ENCODE data around the gene CREB1.

CREB1 gene

DNA sequence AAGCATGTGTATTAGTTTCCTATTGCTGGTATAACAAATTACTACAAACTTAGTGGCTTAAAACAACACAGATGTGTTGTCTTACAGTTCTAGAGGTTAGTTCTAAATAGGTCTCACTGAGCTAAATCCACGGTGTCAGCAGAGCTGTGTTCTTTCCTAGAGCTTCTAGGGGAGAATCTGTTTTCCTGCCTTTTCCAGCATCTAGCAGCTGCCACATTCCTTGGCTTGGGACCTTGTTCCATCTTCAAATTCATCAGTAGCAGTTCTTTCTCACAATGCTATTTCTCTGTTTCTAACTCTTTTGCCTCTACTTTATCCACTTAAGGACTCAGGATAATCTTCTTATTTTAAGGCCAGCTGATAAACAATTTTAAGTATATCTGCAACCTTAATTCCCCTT lies 32.2 kb upstream of the CREB1 start:
- ChIA-PET POLR2A (no interaction called here), CTCF (interaction anchor here (0.9 to 1.0 kb wide), 2 partner anchors 22 to 697 kb away, joined by 3 read pairs; no protein-coding TSS in a partner anchor)
- H3K4me1 ChIP-seq (ENCODE audit: control insufficient read depth, insufficient read depth, low read length): no peaks in the 10 kb centered on the region
- H3K27ac ChIP-seq (ENCODE audit: extremely low read depth, low read depth, low read length): no peak overlapping the region
- H3K9me3 ChIP-seq (ENCODE audit: control insufficient read depth, insufficient read depth, low read depth, low read length): no peaks in the 10 kb centered on the region
- H3K4me3 ChIP-seq (ENCODE audit: low read depth, low read length): no peak overlapping the region
- H3K36me3 ChIP-seq (ENCODE audit: control insufficient read depth in 2 of 2, insufficient read depth in 1 of 2, low read length in 2 of 2): no peaks in the 10 kb centered on the region
- TF ChIP-seq ZNF394 (tag by site-specific recombination; IDR thresholded peaks at IDR 0.05; ENCODE audit: borderline replicate concordance) (no peak), ZNF596 (tag by site-specific recombination; IDR thresholded peaks at IDR 0.05) (no peak), ZNF664 (tag by site-specific recombination; IDR thresholded peaks at IDR 0.05) (no peak)
- TF ChIP-seq, protein P1, sequence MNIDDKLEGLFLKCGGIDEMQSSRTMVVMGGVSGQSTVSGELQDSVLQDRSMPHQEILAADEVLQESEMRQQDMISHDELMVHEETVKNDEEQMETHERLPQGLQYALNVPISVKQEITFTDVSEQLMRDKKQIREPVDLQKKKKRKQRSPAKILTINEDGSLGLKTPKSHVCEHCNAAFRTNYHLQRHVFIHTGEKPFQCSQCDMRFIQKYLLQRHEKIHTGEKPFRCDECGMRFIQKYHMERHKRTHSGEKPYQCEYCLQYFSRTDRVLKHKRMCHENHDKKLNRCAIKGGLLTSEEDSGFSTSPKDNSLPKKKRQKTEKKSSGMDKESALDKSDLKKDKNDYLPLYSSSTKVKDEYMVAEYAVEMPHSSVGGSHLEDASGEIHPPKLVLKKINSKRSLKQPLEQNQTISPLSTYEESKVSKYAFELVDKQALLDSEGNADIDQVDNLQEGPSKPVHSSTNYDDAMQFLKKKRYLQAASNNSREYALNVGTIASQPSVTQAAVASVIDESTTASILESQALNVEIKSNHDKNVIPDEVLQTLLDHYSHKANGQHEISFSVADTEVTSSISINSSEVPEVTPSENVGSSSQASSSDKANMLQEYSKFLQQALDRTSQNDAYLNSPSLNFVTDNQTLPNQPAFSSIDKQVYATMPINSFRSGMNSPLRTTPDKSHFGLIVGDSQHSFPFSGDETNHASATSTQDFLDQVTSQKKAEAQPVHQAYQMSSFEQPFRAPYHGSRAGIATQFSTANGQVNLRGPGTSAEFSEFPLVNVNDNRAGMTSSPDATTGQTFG (tag by site-specific recombination; IDR thresholded peaks at IDR 0.05; ENCODE audit: borderline replicate concordance): no peak
- TF ChIP-seq, protein P2, sequence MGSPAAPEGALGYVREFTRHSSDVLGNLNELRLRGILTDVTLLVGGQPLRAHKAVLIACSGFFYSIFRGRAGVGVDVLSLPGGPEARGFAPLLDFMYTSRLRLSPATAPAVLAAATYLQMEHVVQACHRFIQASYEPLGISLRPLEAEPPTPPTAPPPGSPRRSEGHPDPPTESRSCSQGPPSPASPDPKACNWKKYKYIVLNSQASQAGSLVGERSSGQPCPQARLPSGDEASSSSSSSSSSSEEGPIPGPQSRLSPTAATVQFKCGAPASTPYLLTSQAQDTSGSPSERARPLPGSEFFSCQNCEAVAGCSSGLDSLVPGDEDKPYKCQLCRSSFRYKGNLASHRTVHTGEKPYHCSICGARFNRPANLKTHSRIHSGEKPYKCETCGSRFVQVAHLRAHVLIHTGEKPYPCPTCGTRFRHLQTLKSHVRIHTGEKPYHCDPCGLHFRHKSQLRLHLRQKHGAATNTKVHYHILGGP (tag by site-specific recombination; IDR thresholded peaks at IDR 0.05): no peak

DNA sequence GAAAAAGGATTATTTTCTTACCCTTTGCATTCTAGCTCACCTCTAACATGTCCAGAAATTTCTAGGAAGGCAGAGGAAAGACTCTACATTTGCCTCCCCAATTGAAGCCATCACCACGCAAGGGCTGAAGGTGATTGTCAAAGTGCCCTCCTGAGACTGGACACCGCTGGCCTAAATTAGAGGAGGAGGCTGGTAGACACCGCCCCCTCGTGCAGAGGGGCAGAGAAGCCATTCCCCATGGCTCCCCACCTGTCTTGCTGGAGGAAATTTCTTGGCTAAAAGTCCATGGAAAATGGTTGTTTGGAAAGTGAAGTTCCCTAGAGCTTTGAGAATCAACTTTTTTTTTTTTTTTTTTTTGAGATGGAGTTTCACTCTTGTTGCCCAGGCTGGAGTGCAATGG lies 31.3 kb upstream of the CREB1 start:
- Histone ChIP-seq H3K4me1 (ENCODE audit: control insufficient read depth, insufficient read depth, low read length) (no peaks in the 10 kb centered on the region), H3K4me3 (ENCODE audit: low read depth, low read length) (no peak overlapping the region), H3K27ac (ENCODE audit: extremely low read depth, low read depth, low read length) (no peak overlapping the region), H3K36me3 (ENCODE audit: control insufficient read depth in 2 of 2, insufficient read depth in 1 of 2, low read length in 2 of 2) (no peaks in the 10 kb centered on the region), H3K9me3 (ENCODE audit: control insufficient read depth, insufficient read depth, low read depth, low read length) (no peaks in the 10 kb centered on the region)
- no peak for TF ChIP-seq ZNF843 (tag by site-specific recombination; IDR thresholded peaks at IDR 0.05)
- TF ChIP-seq TCF7L2 (IDR thresholded peaks at IDR 0.05; ENCODE audit: borderline replicate concordance, low read depth, low read length): no peak
- TF ChIP-seq ZNF302 (tag by site-specific recombination; IDR thresholded peaks at IDR 0.05; ENCODE audit: low read depth): no peak
- TF ChIP-seq MEIS1 (CRISPR knock-in tag; IDR thresholded peaks at IDR 0.05; ENCODE audit: borderline replicate concordance): no peak
- no peak for TF ChIP-seq PRDM1 (tag by site-specific recombination; IDR thresholded peaks at IDR 0.05)
- no peak for TF ChIP-seq ZNF623 (tag by site-specific recombination; IDR thresholded peaks at IDR 0.05)
- no peak for TF ChIP-seq ZBTB21 (tag by site-specific recombination; IDR thresholded peaks at IDR 0.05)
- no peak for TF ChIP-seq ZNF561 (tag by site-specific recombination; IDR thresholded peaks at IDR 0.05; ENCODE audit: borderline replicate concordance)
- TF ChIP-seq, protein P3, sequence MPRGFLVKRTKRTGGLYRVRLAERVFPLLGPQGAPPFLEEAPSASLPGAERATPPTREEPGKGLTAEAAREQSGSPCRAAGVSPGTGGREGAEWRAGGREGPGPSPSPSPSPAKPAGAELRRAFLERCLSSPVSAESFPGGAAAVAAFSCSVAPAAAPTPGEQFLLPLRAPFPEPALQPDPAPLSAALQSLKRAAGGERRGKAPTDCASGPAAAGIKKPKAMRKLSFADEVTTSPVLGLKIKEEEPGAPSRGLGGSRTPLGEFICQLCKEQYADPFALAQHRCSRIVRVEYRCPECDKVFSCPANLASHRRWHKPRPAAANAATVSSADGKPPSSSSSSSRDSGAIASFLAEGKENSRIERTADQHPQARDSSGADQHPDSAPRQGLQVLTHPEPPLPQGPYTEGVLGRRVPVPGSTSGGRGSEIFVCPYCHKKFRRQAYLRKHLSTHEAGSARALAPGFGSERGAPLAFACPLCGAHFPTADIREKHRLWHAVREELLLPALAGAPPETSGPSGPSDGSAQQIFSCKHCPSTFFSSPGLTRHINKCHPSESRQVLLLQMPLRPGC (tag by site-specific recombination; IDR thresholded peaks at IDR 0.05): no peak
- TF ChIP-seq ZNF549 (tag by site-specific recombination; IDR thresholded peaks at IDR 0.05): no peak
- no peak for TF ChIP-seq ZBTB7A (tag by site-specific recombination; IDR thresholded peaks at IDR 0.05; ENCODE audit: low read depth)
- TF ChIP-seq ZSCAN16 (tag by site-specific recombination; IDR thresholded peaks at IDR 0.05): no peak
- ChIA-PET POLR2A (no interaction called here), CTCF (interaction anchor here (0.6 kb wide), 1 partner anchor 803 kb away, joined by 3 read pairs; no protein-coding TSS in a partner anchor)

DNA sequence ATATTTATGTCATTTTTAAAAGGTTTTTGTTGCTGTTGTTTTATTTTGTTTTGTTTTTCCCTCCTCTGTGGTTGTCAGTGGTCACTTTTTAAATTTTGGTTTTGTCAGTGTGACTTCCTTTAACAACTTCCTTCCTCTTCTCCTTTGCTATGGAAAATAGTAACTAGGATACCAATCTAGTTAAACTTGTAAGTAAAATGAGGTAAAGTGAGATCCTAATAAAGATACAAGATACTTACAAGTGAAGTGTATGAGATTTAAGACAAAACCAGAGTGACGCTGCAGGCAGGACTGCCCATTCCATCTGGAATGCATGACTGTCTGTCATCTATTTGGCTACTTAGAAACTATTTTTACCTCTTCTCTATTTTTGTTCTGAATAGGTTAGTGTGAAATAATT lies 30.6 kb upstream of the CREB1 start:
- Histone ChIP-seq H3K27ac (ENCODE audit: extremely low read depth, low read depth, low read length) (no peak overlapping the region), H3K36me3 (ENCODE audit: control insufficient read depth in 2 of 2, insufficient read depth in 1 of 2, low read length in 2 of 2) (no peaks in the 10 kb centered on the region), H3K4me3 (ENCODE audit: low read depth, low read length) (no peak overlapping the region), H3K9me3 (ENCODE audit: control insufficient read depth, insufficient read depth, low read depth, low read length) (no peaks in the 10 kb centered on the region), H3K4me1 (ENCODE audit: control insufficient read depth, insufficient read depth, low read length) (no peaks in the 10 kb centered on the region)
- POLR2A ChIA-PET: no interaction called here
- CTCF ChIA-PET: no interaction called here
- TF ChIP-seq, protein P4, sequence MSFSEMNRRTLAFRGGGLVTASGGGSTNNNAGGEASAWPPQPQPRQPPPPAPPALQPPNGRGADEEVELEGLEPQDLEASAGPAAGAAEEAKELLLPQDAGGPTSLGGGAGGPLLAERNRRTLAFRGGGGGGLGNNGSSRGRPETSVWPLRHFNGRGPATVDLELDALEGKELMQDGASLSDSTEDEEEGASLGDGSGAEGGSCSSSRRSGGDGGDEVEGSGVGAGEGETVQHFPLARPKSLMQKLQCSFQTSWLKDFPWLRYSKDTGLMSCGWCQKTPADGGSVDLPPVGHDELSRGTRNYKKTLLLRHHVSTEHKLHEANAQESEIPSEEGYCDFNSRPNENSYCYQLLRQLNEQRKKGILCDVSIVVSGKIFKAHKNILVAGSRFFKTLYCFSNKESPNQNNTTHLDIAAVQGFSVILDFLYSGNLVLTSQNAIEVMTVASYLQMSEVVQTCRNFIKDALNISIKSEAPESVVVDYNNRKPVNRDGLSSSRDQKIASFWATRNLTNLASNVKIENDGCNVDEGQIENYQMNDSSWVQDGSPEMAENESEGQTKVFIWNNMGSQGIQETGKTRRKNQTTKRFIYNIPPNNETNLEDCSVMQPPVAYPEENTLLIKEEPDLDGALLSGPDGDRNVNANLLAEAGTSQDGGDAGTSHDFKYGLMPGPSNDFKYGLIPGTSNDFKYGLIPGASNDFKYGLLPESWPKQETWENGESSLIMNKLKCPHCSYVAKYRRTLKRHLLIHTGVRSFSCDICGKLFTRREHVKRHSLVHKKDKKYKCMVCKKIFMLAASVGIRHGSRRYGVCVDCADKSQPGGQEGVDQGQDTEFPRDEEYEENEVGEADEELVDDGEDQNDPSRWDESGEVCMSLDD (tag by site-specific recombination; IDR thresholded peaks at IDR 0.05): no peak
- TF ChIP-seq ZNF211 (tag by site-specific recombination; IDR thresholded peaks at IDR 0.05; ENCODE audit: low read depth): no peak
- TF ChIP-seq OSR2 (tag by site-specific recombination; IDR thresholded peaks at IDR 0.05): no peak
- TF ChIP-seq, protein P5, sequence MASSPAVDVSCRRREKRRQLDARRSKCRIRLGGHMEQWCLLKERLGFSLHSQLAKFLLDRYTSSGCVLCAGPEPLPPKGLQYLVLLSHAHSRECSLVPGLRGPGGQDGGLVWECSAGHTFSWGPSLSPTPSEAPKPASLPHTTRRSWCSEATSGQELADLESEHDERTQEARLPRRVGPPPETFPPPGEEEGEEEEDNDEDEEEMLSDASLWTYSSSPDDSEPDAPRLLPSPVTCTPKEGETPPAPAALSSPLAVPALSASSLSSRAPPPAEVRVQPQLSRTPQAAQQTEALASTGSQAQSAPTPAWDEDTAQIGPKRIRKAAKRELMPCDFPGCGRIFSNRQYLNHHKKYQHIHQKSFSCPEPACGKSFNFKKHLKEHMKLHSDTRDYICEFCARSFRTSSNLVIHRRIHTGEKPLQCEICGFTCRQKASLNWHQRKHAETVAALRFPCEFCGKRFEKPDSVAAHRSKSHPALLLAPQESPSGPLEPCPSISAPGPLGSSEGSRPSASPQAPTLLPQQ (tag by site-specific recombination; IDR thresholded peaks at IDR 0.05): no peak

All from HEK293 (cell line).